CD4-positive, alpha-beta T cell treated with Interleukin-6 at 100 ng/mL for 8 hours (primary cell): ENCODE data around the gene NPAP1.
"Not testable (repeated sequence)": the region's sequence is repeated elsewhere in the genome, so short reads cannot be mapped to it uniquely, and the experiment has no call there.

Experiments used
- DNase-seq: peaks from one replicate; pipeline ENCODE4 v3.0.0-alpha.2; 2020; ENCODE audit warnings: mixed read lengths, low spot score

The NPAP1 gene

GRCh38 chr15:24675332-24676144 lies at the start of gene NPAP1:
Gene NPAP1, plus strand, starts transcription at chr15:24675775. Its CDS starts 93 bp downstream, at chr15:24675868.
- no peak for DNase-seq

DNA sequence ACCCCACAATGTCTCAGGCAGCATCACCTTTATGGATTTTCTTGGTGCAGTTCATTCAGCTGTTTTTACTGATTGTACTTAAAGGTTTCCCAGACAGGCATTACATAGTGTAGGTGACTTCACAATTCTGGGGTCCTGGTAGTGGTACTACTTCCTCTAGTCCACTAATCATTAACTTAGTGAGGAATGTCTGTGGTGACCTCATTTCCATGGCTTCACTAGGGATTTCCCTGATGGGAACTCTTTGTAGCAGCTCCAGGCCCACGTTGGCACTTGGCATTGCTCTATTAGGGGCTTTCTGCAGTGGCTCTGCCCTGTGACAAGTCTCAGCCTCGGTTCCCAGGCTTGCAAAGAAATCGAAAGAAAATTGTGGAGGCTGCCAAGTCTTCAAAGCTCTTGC lies 48.1 kb upstream of the NPAP1 start:
- no peak for DNase-seq

DNA sequence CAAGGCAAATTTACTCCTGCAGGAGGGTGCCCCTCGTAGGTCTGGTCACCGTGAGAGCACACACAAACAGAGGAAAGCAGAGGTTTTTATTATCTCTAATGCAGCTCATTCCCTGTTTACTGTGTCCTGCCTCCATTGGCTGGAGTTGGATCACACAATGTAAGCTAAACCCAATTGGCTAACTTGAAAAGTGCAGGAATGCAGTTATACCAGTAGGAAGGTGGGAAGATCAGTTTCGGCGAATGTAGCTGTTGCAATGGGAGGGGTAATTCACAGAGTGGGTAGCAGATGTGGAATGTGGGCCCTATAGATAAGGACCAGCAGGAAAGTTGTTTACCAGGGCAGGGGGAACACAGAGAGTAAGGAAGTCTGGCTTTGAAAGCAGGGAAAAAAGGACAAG lies 42.5 kb upstream of the NPAP1 start:
- DNase-seq = no peak

- not testable (repeated sequence) for DNase-seq
Measured at GRCh38 chr15:24639412-24639811, 36.2 kb upstream of the NPAP1 start.

DNA sequence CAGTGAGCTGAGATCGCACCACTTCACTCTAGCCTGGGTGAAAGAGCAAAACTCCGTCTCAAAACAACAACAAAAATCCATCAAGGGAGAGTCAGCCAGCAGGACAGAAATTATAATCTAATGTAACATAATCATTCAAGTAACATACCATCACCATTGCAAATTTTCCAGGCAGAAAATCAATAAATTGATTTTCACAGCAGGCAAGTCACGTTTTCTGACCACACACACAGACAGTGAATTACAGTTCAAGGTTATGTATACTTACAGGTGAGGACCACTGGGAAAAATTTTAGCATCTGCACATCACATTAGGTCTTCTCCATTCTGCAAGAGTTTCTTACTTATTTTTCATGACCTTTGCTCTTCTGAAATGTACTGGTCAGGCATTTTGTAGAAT lies 29.9 kb upstream of the NPAP1 start:
- no peak for DNase-seq

GRCh38 chr15:24659622-24660021 lies 16.0 kb upstream of the NPAP1 start:
- DNase-seq = no peak

- no peak for DNase-seq
Measured at GRCh38 chr15:24662991-24663390, 12.6 kb upstream of the NPAP1 start.

DNA sequence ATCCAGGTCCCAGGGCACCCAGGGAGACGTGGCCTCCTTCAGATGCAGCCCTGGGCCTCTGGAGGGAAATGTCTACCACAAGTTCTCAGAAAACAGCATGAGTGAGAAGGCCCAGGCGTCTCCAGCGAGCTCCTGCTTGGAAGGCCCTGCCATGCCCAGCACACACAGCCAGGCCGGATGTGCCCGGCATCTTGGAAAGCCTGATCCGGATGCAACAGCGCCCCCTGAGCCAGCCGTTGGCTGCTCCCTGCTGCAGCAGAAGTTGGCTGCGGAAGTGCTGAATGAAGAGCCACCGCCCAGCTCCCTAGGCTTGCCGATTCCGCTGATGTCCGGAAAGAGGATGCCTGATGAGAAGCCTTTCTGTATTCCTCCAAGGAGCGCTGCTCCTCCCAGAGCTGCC lies 856 bp downstream of the NPAP1 start:
- no peak for DNase-seq

DNA sequence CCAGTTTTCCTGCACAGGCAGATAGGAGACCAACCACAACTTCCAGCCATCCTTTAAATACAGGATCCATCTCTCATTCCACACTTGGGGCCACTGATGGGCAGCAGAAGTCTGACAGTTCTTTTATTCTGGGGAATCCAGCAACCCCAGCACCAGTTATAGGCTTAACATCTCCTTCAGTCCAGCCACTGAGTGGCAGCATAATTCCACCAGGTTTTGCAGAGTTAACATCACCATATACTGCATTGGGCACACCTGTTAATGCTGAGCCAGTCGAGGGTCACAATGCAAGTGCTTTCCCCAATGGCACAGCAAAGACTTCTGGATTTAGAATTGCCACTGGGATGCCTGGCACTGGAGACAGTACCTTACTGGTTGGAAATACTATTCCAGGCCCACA lies 2.9 kb downstream of the NPAP1 start:
- DNase-seq = no peak

GRCh38 chr15:24682002-24682401 lies 6.4 kb downstream of the NPAP1 start:
- DNase-seq = no peak

DNA sequence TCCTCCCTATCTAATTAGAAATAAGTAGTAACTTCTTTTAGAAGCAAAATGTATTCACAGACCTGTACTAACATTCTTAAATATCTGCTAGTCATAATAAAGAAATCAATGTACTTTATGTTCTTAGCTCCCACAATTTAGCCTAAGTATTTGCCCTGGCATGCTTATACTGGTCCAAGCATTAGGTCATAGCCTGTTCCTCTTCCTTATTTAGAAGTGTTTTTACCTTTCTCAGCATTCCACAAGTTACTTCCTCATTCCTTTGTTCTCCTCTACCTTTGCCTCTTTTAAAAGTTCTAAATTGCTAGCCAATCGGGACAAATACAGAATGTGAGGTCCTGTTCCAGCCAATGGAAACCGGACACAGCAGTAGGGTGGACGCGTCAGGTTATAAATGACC lies 7.3 kb downstream of the NPAP1 start:
- not testable (repeated sequence) for DNase-seq

GRCh38 chr15:24683736-24684135 lies 8.2 kb downstream of the NPAP1 start:
- DNase-seq = no peak

- no peak for DNase-seq
Measured at GRCh38 chr15:24684313-24684712, 8.7 kb downstream of the NPAP1 start.

GRCh38 chr15:24696201-24696600 lies 20.6 kb downstream of the NPAP1 start:
- DNase-seq = no peak

DNA sequence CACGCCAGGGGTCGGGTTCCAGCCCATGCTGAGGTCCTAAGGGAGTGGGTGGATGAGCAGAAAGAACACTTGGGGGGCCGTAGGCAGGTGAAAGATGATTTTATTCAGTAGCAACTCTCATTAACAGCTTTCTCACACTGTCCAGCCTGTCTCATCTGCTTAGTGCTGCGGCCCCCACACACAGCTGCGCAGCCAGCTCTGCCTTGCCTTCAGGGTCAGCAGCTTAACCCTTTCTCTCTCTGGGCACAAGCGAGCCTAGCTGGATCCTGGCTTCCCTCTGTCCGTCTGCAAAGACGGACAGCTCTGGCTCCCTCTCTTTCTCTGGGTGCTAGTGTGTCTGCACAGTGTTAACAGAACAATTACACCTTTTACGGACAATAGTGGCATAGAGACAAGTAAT lies 21.3 kb downstream of the NPAP1 start:
- no peak for DNase-seq

GRCh38 chr15:24718289-24719082 lies 42.9 kb downstream of the NPAP1 start:
- no peak for DNase-seq

DNA sequence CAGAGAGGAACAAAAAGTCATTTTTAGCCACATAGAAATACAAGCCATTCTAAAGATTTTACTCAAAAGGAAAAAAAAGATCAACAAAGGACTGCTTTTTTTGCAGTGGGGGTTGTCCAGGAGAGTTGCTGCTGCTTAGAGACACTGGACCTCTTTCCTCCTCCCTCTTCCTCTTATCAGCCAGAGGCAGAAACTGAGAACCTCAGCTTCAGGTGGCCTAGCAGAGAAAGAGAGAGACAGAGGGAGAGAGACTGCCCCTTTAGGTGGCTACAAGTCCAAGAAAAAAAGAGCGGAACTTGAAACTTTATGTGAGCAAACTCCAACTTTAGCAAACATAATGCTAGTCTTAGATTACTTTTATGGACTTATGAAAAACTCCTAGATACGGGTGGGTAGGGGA lies 54.2 kb downstream of the NPAP1 start:
- DNase-seq = no peak
